GM20431 (cell line): Measurements from ENCODE around the gene DSCAM.
"Not testable (repeated sequence)": the region's sequence is repeated elsewhere in the genome, so short reads cannot be mapped to it uniquely, and the experiment has no call there.

ENCODE experiments used
- in situ Hi-C: fragments of 300-500 bp; cut with MseI, MboI; formaldehyde crosslinking; loops from one replicate; pipeline ENCODE4 v1.15.0; 2020; ENCODE audit warnings: low sequenced_read_pairs; ENCODE audit not compliant: unreplicated experiment

DSCAM gene

DNA sequence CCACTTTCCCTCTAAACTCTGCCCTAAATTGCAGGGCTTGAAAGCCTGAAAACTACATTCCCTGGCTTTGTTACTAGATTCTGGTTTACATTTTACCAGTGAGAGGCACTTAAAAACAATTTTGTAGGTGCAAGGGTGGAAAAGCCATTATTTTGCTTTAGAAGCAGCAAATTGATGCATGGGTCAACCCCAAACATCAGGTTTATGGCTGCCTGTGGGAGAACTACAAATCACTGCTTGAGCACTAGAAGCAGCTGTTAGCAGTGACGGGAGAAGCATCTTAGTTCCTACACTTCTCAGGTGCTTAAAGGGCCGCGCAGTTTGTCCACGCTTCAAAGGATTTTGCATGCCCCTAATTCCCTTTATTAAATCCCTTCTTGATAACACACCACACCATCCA, 562.5 kb downstream of the DSCAM start:
- in situ Hi-C loops = no loop called here

DNA sequence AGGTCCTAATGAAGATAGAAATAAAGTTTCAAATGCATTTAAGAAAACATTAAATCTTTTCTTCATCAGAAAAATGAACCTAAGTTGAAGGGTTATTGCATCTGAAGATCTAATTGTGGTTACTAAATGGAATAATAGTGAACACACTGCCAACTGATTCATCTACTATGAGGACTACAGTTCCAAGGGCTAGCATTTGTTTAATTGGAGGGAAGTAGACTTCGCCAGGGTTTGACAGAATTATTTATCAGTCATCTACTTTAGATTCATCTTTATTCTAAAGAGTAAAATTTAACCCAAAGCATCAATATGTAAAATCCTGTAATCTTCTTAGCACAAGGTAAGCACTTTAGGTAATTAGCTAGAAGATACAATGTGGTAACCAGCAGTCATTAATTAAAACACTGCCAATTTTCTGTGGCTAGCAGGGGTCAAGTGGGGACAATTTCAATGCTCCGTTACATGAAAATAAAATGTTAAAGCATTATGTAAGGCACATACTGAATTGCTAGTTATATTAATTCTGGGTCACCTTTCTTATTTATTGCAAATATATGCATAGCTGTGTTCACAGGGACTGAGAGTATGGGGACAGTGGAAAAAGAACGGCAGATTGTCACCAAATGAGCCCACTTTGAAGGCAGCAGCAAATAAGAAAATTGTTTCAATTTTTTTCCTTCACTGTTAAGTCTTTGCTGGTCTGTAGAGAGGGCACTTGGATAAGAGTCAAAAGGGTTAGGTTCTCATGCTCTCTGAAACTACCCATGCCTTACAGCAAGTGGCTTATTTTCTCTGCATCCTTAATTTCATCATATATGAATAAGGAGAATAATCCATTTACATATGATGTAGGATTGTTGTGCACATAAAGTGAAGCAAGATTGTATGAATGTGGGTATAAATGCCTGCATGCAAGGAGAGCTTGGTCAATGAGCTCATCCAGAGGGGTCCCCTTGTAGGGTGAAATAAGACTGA, 563.8 kb downstream of the DSCAM start:
- in situ Hi-C loops = no loop called here

DNA sequence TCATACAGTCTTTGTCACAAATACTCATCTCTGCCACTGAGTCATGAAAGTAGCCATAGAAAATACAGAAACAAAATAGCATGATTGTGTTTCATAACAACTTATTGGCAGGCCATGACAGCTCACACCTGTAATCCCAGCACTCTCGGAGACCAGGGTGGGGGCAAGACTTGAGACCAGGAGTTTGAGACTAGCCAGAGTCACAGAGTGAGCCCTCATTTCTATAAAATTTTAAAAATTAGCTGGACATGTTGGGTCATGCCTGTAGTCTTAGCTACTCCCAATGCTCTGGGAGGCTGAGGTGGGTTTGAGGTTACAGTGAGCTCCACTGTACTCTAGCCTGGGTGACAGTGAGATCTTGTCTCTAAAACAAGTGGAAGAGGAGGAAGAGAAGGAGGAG, 568.6 kb downstream of the DSCAM start:
- in situ Hi-C loops = no loop called here

DNA sequence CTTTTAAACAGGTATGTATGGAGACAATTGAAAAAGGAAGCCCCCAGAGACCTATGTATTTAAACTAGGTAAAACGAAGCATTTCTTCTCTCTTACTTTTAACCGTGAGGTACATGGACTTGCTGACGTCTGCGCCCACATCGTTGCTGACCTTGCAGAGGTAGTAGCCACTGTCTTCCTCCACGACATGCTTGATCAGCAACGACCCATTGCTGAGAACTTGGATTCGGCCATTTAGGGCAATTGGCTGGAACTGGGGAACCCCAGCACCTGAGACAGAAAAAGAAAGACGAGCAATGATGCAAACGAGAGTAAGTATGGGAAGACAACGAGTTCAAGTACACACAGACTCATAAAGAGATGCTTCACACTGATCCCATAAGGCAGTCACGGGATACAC, 571.0 kb downstream of the DSCAM start:
- in situ Hi-C loops = no loop called here

DNA sequence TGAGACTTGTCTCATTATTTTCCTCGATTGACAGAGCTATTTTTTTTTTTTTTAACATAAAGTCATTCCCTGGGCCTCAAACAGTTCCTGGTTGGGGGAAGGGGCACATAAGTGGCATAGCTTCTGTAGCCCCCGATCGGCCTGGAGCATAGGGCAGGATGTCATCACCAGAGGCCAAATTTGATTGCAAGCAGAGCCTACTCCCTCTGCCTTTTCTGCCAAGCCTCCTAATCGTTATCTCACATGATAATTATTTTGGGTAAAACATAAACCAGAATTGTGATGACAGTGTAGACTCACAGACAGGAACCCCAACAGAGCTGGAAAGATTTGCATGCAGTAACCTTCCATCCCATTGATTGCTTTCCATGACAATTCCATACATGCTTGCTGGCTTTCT, 574.9 kb downstream of the DSCAM start:
- in situ Hi-C loops = no loop called here

DNA sequence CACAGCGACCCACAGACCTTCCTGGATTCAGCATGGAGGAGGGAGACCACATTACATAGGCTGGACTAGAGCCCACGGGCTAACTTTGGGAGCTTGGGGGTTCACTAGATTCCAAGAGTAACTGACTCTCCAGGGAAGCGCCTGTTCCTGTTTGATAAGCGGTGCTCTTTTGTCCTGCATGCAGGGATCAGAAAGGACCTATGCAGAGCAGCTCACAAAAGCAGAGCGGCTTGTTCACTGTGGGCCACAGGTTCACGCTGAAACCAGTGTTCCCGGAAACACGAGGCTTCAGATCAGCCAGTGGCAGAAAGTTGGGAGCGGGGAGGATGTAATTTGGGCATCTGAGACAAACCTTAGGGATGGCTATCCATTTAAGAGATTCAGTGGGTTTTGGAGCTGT, 575.8 kb downstream of the DSCAM start:
- in situ Hi-C loops = no loop called here

DNA sequence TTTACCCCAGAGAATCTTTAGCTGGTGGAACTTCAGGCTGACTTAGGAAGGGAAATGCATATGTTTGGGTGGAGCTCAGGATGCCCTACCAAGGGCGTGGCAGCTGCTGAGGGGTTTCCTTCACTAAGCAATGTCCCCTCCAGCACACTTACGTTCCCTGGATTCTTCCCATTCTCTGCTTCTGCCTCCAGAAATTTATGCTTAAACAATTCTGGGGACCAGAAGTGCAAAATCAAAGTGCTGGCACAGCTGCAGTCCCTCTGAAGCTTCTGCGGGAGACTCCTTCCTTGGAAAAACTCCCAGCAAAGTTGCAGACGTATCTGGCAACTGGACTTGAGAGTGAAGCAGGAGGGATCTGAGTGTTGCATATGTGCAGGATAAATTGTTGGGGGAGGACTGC, 576.9 kb downstream of the DSCAM start:
- in situ Hi-C loops = no loop called here

DNA sequence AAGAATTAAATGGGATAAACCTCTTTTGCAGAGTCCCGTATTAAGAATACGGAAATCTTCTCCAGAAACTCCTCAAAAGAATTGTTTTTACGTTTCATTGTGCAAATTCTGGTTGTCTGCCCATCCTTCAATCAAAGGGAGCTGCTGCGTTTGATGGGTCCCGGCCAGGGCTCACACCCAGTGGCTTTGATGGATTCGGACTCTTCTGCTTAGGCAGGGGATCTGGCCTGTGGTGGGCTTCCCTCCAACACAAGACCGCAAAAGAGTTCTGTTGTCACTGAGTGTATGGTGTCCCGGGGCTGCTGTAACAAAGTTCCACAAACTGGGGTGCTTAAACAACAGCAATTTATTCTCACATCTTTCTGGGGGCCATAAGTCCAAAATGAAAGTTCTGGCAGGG, 577.7 kb downstream of the DSCAM start:
- in situ Hi-C loops = no loop called here

DNA sequence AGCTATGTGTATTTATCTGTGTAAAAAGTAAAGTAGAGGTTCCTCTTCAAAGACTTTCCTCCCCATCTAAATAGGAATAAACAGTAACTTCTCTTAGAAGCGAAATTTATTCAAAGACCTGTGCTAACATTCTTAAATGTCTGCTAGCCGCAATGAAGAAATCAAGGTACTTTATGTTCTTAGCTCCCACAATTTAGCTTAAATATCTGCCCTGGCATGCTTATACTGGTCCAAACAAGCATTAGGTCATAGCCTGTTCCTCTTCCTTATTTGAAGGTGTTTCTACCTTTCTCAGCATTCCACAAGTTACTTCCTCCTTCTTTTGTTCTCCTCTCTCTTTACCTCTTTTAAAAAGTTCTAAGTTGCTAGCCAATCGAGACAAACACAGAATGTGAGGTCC, 588.5 kb downstream of the DSCAM start:
- in situ Hi-C loops = not testable (repeated sequence)

DNA sequence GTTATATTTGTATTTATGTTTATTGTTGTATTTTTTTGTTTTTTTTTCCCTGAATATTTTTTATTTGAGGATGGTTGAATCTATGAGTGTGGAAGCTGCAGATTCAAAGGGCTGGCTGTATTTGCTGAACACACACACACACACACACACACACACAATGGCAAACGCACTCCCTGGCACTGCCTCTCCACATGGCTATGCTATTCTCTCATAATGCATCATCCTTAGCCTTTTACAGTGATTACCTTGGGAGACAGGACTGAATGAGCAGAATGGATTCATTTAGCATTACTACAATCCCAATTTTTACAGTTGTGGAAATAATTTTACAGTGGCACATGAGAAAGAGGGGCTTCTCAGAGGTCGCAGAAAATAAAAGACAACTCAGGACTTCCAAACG, 589.6 kb downstream of the DSCAM start:
- in situ Hi-C loops = no loop called here

DNA sequence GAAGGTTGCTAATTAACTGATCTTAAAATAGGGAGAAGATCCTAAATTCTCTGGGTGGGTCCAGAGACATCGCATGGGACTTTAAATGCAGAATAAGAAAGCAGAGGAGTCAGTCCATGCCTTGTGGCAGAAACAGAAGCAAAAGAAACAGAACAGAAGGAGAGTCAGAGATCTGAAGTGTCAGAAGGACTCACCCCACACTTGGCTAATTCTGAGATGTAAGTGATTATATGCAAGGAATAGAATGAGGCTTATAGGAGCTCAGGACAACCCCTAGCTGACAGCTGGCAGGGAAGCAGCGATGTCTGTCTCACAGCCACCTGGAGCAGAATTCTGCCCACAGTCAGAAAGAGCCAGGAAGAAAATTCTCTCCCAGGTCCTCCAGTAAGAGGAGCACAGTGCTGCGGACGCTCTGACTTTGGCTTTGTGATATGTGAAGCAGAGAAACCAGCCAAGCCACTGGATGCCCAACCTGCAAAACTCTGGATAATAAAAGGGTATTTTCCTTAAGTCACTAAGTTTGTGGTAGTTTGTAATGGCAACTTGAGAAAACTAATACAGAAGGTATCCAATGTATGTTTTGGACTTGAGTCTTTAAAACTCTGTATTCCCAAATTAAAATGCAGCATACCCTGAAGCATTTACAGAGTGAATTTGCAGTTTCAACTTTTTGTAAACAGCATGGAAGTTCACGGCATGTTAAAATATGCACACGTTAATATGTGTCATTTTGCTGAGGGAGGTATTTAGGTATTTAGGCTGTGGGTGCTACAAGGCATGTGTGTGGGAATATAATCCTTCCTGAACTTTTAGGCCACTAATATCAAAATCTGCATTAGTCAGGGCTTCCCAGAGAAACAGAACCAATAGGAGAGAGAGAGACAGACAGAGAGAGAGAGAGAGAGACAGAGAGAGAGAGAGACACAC, 591.2 kb downstream of the DSCAM start:
- in situ Hi-C loops = no loop called here

DNA sequence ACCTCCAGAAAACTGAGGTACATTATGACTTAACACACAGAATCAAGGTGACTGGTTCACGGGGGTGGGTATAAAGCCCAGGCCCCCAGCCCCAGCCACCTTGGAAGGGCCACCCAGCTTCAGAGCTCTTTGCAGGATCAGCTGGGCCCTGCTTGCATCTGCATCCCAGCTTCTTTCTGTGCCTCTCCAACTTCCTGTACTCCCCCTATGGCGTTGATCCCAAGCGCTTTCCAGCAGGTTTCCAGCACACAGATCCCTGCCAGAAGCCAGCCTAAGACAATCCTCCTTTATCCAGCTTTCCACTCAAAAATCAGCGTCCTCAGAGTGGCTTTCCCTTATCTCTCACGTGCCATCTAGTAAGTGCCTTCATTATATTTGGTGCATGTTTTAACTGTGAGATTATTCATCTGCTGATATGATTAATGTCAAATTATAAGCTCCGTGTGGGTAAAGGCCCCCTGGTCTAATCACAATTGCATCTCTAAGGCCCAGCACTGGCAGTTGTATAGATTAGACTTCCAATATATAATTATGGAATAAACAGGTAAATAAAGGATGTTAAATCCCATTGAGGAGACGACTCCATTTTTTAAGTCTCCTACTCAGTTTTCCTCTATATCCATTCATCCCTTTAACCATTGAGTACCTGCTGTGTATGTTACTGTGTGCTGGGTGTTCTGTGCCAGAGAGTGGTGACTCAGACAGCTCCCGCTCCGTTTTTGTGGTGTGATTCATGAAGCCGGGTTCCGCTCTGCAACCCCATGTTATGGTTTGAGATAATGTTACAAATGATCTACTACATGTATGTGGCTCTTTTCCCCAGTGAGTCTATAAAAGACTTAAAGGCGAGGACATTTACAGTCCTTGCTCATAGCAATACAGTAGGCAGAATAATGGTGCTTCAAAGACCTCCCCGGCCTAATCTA, 592.2 kb downstream of the DSCAM start:
- in situ Hi-C loops = no loop called here

DNA sequence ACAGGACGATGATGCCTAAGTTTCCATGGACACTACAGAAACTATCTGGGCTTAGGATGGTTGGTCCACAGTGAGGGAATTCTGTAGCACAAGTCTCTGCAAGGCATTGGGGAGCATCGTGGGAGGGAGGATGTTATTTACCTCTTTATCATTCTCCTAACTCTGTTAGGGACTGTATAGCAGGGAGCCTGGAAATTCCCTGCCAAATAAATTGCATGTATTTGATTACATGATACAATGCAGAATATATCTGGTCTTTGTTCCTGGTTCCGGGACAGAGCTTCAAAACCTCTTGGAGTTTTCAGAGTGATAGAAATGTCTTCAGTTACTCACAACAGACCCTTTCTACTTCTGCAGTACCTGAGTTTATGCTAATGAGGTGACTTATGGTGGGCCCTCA, 593.8 kb downstream of the DSCAM start:
- in situ Hi-C loops = no loop called here

DNA sequence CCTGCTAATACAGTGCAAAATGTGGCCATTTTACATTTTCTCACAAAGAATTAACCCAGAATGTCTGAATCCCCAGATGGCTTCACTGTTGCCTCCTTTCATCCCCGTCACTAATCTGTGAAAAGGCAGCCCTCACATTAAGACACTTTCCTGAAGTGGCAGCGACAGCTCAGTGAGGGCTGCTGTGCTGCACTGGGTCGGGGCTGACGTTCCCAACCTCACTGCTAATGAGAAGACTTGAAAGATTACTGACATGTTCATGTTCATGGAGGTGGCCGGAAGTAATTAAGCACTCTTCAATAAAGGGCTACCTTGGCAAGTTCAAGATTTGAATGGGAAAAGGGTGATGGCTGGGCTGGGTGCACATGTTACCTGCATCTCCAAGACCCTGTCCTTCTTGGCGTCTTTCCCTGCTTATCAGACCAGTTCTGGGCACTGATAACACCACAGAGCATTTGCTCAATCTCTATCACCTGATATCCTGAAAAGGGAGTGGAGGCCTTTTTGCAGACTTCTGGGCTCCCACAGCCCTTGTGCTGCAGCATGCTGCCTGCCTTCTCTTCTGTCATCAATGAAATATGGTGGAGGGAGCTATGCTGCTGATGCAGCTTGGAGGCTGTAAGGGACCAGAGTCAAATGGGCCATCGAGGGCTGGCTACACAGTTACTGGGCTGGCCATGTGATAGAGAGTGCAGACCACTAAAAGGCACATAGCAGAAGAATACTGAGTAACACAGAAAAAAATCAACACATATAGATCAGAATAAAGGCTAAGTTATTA, 596.3 kb downstream of the DSCAM start:
- in situ Hi-C loops = no loop called here

DNA sequence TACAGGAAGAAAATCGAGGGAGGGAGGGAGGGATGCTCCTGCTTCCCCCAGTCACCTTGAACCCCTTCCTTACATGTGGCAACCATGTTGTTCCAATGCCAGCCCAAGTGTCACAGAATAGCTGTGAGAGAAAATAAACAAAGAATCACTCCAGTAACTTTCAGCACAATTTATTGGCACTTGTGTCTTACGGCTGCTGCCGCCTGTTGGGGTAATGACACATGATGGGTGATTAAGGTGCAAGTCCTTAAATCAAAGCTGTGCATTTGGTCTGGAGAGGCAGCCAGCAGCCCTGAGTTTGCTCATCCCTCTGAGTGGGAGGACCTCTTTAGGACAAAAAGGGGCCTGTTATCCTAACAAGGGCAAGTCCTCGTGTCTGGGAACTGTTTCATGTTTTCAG, 602.0 kb downstream of the DSCAM start:
- in situ Hi-C loops = no loop called here

DNA sequence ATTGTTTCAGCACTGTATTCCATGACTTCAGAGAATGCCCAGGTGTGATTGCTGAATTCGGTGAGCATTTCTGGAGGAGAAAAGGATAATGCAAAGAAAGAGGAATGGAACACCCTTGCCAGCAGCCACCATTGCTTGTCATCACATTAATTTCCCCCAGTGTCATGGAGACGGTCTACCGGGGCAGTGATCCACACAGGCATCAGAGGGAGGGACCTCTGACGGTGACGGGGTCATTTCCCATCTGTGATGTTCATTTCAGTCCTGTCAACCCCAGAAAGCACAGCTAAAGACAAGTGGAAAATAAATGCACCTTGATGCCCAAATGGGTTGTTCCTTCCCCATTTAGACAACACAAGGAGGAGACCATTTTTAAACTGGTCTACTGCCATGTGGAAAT, 603.3 kb downstream of the DSCAM start:
- in situ Hi-C loops = no loop called here

DNA sequence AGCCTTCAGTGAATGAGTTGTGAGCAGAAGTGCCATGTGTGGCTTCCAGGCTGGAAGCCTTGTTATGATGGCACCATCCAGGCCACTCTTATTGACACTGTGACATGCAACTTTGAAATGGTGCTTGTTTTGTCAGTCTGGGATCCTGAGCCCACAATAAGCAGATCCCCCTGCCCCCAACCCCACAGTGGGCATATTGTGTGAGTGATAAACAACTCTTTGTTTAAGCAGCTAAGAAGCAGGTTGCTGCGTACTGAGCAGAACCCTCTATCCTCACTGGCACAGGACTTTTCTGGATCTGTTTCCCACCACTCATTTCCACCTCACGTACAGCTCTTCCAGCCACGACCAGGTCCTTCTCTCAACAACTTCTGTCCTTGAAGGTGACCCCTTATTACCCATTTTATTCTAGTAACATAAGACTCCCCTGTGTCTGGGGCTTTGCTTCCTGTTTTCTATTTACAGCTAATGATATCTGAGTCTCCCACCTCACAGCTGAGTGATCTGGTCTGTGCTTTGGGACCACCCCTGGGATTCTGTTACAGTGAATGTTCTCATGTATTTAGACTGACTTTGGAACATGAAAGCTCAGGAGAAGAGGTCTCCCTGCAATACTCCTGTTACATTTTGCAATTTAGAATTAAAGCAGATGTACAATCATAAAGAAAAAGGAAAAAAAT, 604.2 kb downstream of the DSCAM start:
- in situ Hi-C loops = no loop called here

DNA sequence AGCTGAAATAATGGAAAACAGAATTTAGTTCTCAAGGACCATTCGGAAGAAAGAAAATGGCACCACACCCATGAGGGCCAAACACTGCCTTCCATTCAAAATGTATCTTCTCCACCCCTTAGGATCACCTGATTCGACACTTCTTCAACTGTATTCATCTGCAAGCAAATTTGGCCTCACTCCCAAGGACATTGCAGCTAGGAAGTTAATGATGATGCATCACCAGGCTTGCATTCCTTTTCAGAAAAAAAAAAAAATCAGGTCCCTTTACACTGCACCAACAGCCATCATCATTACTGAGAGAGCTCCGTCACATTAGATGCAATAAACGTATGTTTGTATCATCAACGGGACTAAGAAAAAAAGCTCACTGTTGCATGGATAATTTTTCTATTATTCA, 611.4 kb downstream of the DSCAM start:
- in situ Hi-C loops = no loop called here

DNA sequence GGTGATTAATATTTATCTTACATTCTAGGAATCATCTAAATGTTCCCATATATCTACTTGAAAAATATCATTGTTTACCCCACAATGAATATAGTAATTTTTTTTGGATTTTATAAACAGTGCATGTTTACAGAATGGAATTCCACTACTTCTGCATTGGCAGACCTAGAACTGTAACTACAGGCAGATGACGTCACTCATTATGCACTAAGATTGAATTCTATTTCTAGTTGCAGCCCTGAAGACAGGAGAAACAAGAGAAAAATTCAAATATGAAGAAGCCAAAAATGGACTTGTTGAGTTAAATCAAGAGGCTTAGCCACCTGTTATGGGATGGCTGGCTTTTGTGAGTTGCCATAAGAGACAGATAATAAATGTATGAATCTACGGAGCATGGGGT, 615.0 kb downstream of the DSCAM start:
- in situ Hi-C loops = no loop called here
